ENCODE results near the gene DDX54.

The DDX54 gene

GRCh38 chr12:113227686-113228391 is 42.6 kb upstream of the DDX54 start:
- H3K9me3 ChIP-seq (ENCODE audit: control insufficient read depth in 2 of 2, low read length in 2 of 2), result no peaks in the 10 kb centered on the region
- peaks cover 34 to 51% of the 10 kb centered on the region in 2 donors for H3K36me3 ChIP-seq (ENCODE audit: control insufficient read depth in 2 of 2, insufficient read depth in 2 of 2, low read length in 2 of 2)
- no peak overlapping the region for H3K27ac ChIP-seq (ENCODE audit: low read length)
- no peaks in the 10 kb centered on the region for H3K27me3 ChIP-seq (ENCODE audit: control insufficient read depth in 1 of 2, insufficient read depth in 2 of 2, low read length in 2 of 2)
- peaks cover 30% of the 10 kb centered on the region for H3K4me1 ChIP-seq (ENCODE audit: control insufficient read depth, insufficient read depth, low read length)
- H3K9ac ChIP-seq (ENCODE audit: low read length in 2 of 2), result no peak overlapping the region
- no peak overlapping the region for H3K4me3 ChIP-seq (ENCODE audit: low read length in 2 of 2)

- Histone ChIP-seq H3K4me1 (ENCODE audit: control insufficient read depth, insufficient read depth, low read length) (peaks cover 33% of the 10 kb centered on the region), H3K9me3 (ENCODE audit: control insufficient read depth in 2 of 2, low read length in 2 of 2) (no peaks in the 10 kb centered on the region), H3K36me3 (ENCODE audit: control insufficient read depth in 2 of 2, insufficient read depth in 2 of 2, low read length in 2 of 2) (peaks cover 25 to 43% of the 10 kb centered on the region in 2 donors), H3K9ac (ENCODE audit: low read length in 2 of 2) (no peak overlapping the region), H3K27me3 (ENCODE audit: control insufficient read depth in 1 of 2, insufficient read depth in 2 of 2, low read length in 2 of 2) (no peaks in the 10 kb centered on the region), H3K4me3 (ENCODE audit: low read length in 2 of 2) (no peak overlapping the region), H3K27ac (ENCODE audit: low read length) (no peak overlapping the region)
Measured at GRCh38 chr12:113226696-113227568, 41.7 kb upstream of the DDX54 start.

DNA sequence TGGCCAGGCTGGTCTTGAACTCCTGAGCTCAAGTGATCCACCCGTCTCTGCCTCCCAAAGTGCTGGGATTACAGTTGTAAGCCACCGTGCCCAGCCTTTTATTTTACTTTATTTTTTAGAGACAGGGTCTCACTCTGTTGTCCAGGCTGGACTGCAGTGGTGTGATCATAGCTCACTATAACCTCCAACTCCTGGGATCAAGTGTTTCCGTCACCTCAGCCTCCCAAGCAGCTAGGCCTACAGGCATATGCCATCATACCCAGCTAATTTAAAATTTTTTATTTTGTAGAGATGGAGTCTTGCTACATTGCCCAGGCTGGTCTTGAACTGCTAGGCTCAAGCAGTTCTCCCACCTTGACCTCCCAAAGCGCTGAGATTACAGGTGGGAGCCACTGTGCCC is 39.7 kb upstream of the DDX54 start:
- peaks cover 10 to 27% of the 10 kb centered on the region in 2 donors for H3K36me3 ChIP-seq (ENCODE audit: control insufficient read depth in 2 of 2, insufficient read depth in 2 of 2, low read length in 2 of 2)
- no peak overlapping the region for H3K4me3 ChIP-seq (ENCODE audit: low read length in 2 of 2)
- H3K27me3 ChIP-seq (ENCODE audit: control insufficient read depth in 1 of 2, insufficient read depth in 2 of 2, low read length in 2 of 2), result no peaks in the 10 kb centered on the region
- H3K4me1 ChIP-seq (ENCODE audit: control insufficient read depth, insufficient read depth, low read length), result peaks cover 42% of the 10 kb centered on the region
- H3K9ac ChIP-seq (ENCODE audit: low read length in 2 of 2), result no peak overlapping the region
- no peak overlapping the region for H3K27ac ChIP-seq (ENCODE audit: low read length)
- no peaks in the 10 kb centered on the region for H3K9me3 ChIP-seq (ENCODE audit: control insufficient read depth in 2 of 2, low read length in 2 of 2)

- Histone ChIP-seq H3K4me1 (ENCODE audit: control insufficient read depth, insufficient read depth, low read length) (peaks cover 32% of the 10 kb centered on the region), H3K36me3 (ENCODE audit: control insufficient read depth in 2 of 2, insufficient read depth in 2 of 2, low read length in 2 of 2) (peaks cover 10 to 12% of the 10 kb centered on the region in 2 donors), H3K9ac (ENCODE audit: low read length in 2 of 2) (peak overlapping the region; percentile 63 to 82), H3K27ac (ENCODE audit: low read length) (peak overlapping the region; percentile 82), H3K4me3 (ENCODE audit: low read length in 2 of 2) (peak overlapping the region; percentile 92 to 94), H3K9me3 (ENCODE audit: control insufficient read depth in 2 of 2, low read length in 2 of 2) (no peaks in the 10 kb centered on the region), H3K27me3 (ENCODE audit: control insufficient read depth in 1 of 2, insufficient read depth in 2 of 2, low read length in 2 of 2) (no peaks in the 10 kb centered on the region)
Measured at GRCh38 chr12:113222730-113223531, 37.7 kb upstream of the DDX54 start.

- Histone ChIP-seq H3K27ac (ENCODE audit: low read length) (peak overlapping the region; percentile 82), H3K27me3 (ENCODE audit: control insufficient read depth in 1 of 2, insufficient read depth in 2 of 2, low read length in 2 of 2) (no peaks in the 10 kb centered on the region), H3K36me3 (ENCODE audit: control insufficient read depth in 2 of 2, insufficient read depth in 2 of 2, low read length in 2 of 2) (peaks cover 3 to 6% of the 10 kb centered on the region in 2 donors), H3K9ac (ENCODE audit: low read length in 2 of 2) (peak overlapping the region; percentile 63 to 82), H3K4me3 (ENCODE audit: low read length in 2 of 2) (peak overlapping the region; percentile 92 to 94), H3K4me1 (ENCODE audit: control insufficient read depth, insufficient read depth, low read length) (peaks cover 32% of the 10 kb centered on the region), H3K9me3 (ENCODE audit: control insufficient read depth in 2 of 2, low read length in 2 of 2) (no peaks in the 10 kb centered on the region)
Measured at GRCh38 chr12:113221997-113222729, 36.9 kb upstream of the DDX54 start.

- Histone ChIP-seq H3K27ac (ENCODE audit: low read length) (peak within 1 kb of the TSS; percentile 82), H3K4me1 (ENCODE audit: control insufficient read depth, insufficient read depth, low read length) (peaks cover 29% of the 10 kb centered on the region), H3K36me3 (ENCODE audit: control insufficient read depth in 2 of 2, insufficient read depth in 2 of 2, low read length in 2 of 2) (no peaks in the 10 kb centered on the region), H3K4me3 (ENCODE audit: low read length in 2 of 2) (peak within 1 kb of the TSS; percentile 92 to 96), H3K9me3 (ENCODE audit: control insufficient read depth in 2 of 2, low read length in 2 of 2) (no peaks in the 10 kb centered on the region), H3K27me3 (ENCODE audit: control insufficient read depth in 1 of 2, insufficient read depth in 2 of 2, low read length in 2 of 2) (no peaks in the 10 kb centered on the region), H3K9ac (ENCODE audit: low read length in 2 of 2) (peak within 1 kb of the TSS; percentile 74 to 82)
Measured at GRCh38 chr12:113221181-113221996, 36.1 kb upstream of the DDX54 start, which contains the start of gene TPCN1. Gene TPCN1 (plus strand): TSS chr12:113221464. CDS start chr12:113226853, 5,389 bp downstream.

DNA sequence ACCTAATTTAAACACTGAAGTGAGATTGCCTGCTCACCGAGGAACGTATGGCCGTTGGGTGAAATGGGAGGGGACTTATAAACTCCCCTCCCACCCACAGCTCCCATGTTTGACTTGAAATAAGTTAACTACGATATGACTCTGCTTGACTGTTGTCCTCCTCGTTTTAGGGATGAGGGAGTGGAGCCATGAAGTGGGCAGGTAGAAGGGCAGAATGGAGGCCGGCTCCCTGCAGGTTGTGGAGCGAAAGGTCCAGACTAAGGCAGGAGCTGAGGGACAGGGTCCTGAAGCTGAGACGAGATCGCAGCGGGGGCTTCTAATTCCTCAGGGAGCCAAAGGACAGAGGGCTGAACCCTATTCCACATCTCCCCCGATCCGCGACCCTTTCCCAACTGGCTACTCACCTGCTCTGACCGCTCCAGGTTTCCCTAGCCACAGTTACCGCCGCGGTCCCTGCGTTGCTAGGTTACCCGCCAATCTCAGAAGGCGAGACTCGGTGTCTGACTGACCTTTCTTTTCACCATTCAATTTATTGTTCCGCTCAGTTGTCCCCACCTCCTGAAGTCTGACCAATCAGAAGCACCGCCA is 35.4 kb upstream of the DDX54 start:
- H3K9ac ChIP-seq (ENCODE audit: low read length in 2 of 2), result peak overlapping the region; percentile 62 to 74
- no peaks in the 10 kb centered on the region for H3K27me3 ChIP-seq (ENCODE audit: control insufficient read depth in 1 of 2, insufficient read depth in 2 of 2, low read length in 2 of 2)
- peak overlapping the region; percentile 92 to 96 for H3K4me3 ChIP-seq (ENCODE audit: low read length in 2 of 2)
- H3K36me3 ChIP-seq (ENCODE audit: control insufficient read depth in 2 of 2, insufficient read depth in 2 of 2, low read length in 2 of 2), result no peaks in the 10 kb centered on the region
- H3K4me1 ChIP-seq (ENCODE audit: control insufficient read depth, insufficient read depth, low read length), result peaks cover 29% of the 10 kb centered on the region
- no peaks in the 10 kb centered on the region for H3K9me3 ChIP-seq (ENCODE audit: control insufficient read depth in 2 of 2, low read length in 2 of 2)
- H3K27ac ChIP-seq (ENCODE audit: low read length), result peak overlapping the region; percentile 82

- Histone ChIP-seq H3K9ac (ENCODE audit: low read length in 2 of 2) (no peak overlapping the region), H3K9me3 (ENCODE audit: control insufficient read depth in 2 of 2, low read length in 2 of 2) (no peaks in the 10 kb centered on the region), H3K4me3 (ENCODE audit: low read length in 2 of 2) (no peak overlapping the region), H3K36me3 (ENCODE audit: control insufficient read depth in 2 of 2, insufficient read depth in 2 of 2, low read length in 2 of 2) (no peaks in the 10 kb centered on the region), H3K4me1 (ENCODE audit: control insufficient read depth, insufficient read depth, low read length) (peaks cover 5% of the 10 kb centered on the region), H3K27me3 (ENCODE audit: control insufficient read depth in 1 of 2, insufficient read depth in 2 of 2, low read length in 2 of 2) (no peaks in the 10 kb centered on the region), H3K27ac (ENCODE audit: low read length) (no peak overlapping the region)
Measured at GRCh38 chr12:113216027-113216426, 30.7 kb upstream of the DDX54 start.

DNA sequence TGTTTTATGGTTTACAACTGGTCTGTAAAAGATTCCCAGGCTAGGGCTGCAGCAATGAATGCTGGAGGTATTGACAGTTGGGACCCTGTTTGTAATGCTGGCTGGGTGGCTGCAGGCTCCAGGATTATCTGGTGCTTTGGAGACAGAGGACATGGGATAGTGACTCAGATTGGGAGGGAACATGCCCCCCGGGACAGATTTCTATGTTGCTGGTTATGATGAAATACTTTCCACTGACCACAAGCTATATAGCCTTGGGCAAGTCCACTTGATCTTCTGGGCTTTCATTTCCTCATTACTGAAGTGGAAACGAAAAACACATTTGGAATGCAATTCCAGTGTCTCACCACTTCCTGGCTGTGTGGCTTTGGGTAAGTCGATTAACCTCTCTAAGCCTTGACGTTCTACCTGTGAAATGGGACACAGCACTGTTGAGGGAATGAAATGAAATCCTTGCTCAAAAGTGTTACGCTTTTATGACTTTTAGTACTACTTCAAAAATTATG is 29.7 kb upstream of the DDX54 start:
- no peak overlapping the region for H3K9ac ChIP-seq (ENCODE audit: low read length in 2 of 2)
- H3K27ac ChIP-seq (ENCODE audit: low read length), result no peak overlapping the region
- no peaks in the 10 kb centered on the region for H3K36me3 ChIP-seq (ENCODE audit: control insufficient read depth in 2 of 2, insufficient read depth in 2 of 2, low read length in 2 of 2)
- H3K27me3 ChIP-seq (ENCODE audit: control insufficient read depth in 1 of 2, insufficient read depth in 2 of 2, low read length in 2 of 2), result no peaks in the 10 kb centered on the region
- no peaks in the 10 kb centered on the region for H3K4me1 ChIP-seq (ENCODE audit: control insufficient read depth, insufficient read depth, low read length)
- no peaks in the 10 kb centered on the region for H3K9me3 ChIP-seq (ENCODE audit: control insufficient read depth in 2 of 2, low read length in 2 of 2)
- H3K4me3 ChIP-seq (ENCODE audit: low read length in 2 of 2), result no peak overlapping the region

Data from stomach smooth muscle (tissue), 2 donors.